Effector memory CD4-positive, alpha-beta T cell (primary cell): ENCODE measurements around the gene MARK1.

Source experiments
- DNase-seq, 3 donors: peaks; one replicate each; pipeline ENCODE4 v3.0.0-alpha.2; 2020
- H3K27ac ChIP-seq: 2 replicates; pipeline ENCODE4 v1.7.0; 2013; ENCODE audit warnings: mild to moderate bottlenecking, low read length, moderate library complexity; ENCODE audit not compliant: insufficient read depth, poor library complexity, severe bottlenecking
- H3K27me3 ChIP-seq: replicated peaks from 2 replicates; pipeline ENCODE4 v1.7.0; 2013; ENCODE audit warnings: mild to moderate bottlenecking, low read length; ENCODE audit not compliant: insufficient read depth, control insufficient read depth, poor library complexity, severe bottlenecking
- H3K36me3 ChIP-seq: 2 replicates; pipeline ENCODE4 v1.7.0; 2013; ENCODE audit warnings: mild to moderate bottlenecking, low read length, moderate library complexity; ENCODE audit not compliant: control insufficient read depth, insufficient read depth
- H3K4me1 ChIP-seq: 2 replicates; pipeline ENCODE4 v1.7.0; 2013; ENCODE audit warnings: low read length, mild to moderate bottlenecking; ENCODE audit not compliant: control insufficient read depth, insufficient read depth, poor library complexity, severe bottlenecking
- H3K4me3 ChIP-seq: 2 replicates; pipeline ENCODE4 v1.7.0; 2013; ENCODE audit warnings: low read length, low read depth, mild to moderate bottlenecking; ENCODE audit not compliant: insufficient read depth, poor library complexity, severe bottlenecking
- H3K9me3 ChIP-seq: 2 replicates; pipeline ENCODE4 v1.7.0; 2013; ENCODE audit warnings: mild to moderate bottlenecking, low read length, moderate library complexity; ENCODE audit not compliant: control insufficient read depth

The MARK1 gene

DNA sequence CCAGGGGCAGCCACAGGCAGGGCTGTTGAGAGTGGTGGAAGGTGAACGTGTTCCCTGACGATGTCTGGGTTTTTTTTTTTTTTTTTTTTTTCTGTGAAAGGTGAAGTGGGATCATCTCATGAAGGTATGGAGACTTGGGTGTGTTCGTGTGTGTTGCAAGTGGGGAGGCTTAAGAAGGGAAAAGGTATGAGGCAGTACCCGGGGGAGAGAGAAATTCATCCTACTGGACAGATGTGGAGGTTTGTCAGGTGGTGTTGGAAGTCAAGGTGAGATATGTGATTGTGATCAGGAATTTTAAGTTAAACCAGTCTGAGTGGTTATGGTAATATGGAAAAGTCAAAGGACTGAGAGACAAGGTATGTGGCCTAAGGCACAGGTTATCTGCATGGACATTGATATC, 167.5 kb downstream of the MARK1 start:
- no peaks in the 10 kb centered on the region for H3K36me3 ChIP-seq
- no peak overlapping the region for H3K4me3 ChIP-seq
- no peak for DNase-seq
- H3K27me3 ChIP-seq, result no peaks in the 10 kb centered on the region
- H3K4me1 ChIP-seq, result peaks cover 9% of the 10 kb centered on the region
- H3K9me3 ChIP-seq, result no peaks in the 10 kb centered on the region
- H3K27ac ChIP-seq, result no peak overlapping the region

DNA sequence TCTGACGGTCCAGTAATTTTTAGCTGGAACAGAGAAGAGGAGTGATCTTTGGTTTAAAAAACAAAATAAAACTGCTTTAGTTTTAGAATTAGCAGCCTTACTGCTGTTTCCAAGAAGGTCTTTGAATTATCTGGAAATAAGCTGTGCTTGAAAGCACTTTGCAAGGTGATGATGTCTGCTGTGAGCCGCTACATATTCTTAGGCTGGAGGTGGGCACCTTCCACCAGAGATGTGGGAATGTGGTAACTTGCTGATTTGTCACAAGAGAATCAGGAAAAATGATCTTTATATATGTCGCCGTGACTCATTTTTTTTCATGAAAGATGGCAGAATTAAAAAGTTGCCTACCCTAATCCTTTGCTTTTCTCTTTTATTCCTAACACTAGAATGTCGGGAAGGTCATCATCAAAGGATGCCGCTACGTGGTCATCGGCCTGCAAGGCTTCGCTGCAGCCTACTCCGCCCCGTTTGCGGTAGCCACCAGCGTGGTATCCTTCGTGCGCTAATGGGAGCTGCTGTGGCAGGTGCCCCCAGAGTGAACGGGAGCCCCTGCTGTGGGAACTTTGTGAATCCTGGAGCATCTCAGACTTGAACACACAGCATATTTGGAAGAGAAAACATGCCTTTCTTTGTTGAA, 168.4 kb downstream of the MARK1 start:
- H3K4me3 ChIP-seq, result no peak overlapping the region
- no peaks in the 10 kb centered on the region for H3K27me3 ChIP-seq
- H3K27ac ChIP-seq, result no peak overlapping the region
- no peak for DNase-seq
- H3K4me1 ChIP-seq, result peaks cover under 1% of the 10 kb centered on the region
- H3K36me3 ChIP-seq, result no peaks in the 10 kb centered on the region
- no peaks in the 10 kb centered on the region for H3K9me3 ChIP-seq

DNA sequence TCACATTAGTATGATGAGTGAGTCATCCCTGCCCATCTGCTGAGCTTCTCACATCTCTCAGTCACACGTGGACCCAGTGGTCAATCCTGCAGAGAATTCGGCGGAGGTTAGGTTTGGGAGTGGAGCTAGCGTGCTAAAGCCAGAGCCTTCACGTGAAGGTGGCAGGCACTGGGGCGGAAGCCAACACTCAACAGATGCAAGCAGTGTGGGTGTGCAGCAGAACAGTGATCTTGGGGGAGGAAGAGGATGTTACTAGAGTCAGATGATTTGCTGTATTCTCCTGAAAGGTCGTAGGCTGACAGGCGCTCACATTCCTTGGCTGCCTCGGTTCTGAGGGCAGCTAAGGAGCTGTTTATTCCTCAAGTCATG, 168.9 kb downstream of the MARK1 start:
- DNase-seq, result no peak

DNA sequence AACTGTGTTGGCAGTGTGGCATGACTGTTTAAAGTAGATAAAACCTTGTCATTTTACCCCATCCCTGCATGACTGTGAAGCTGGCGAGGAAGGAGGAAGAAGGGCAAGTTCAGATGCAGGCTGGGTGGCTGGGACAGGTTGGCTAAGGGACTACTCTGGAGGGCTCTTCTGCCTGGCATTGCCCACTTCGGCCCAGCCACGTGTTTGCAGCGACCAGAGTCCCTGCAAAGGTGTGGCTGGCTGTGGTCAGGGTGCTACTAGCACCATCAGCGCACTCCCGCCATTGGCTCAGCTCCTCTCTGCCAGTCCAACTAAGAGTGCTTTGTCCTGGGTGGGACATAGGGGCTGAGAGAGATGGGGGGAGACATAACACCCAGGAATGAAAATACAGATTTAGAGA, 169.4 kb downstream of the MARK1 start:
- no peak for DNase-seq
- H3K4me3 ChIP-seq, result no peak overlapping the region
- no peaks in the 10 kb centered on the region for H3K36me3 ChIP-seq
- no peaks in the 10 kb centered on the region for H3K9me3 ChIP-seq
- H3K27ac ChIP-seq, result no peak overlapping the region
- no peaks in the 10 kb centered on the region for H3K27me3 ChIP-seq
- no peaks in the 10 kb centered on the region for H3K4me1 ChIP-seq

More for the DNA sequence above, 168.9 kb downstream of the MARK1 start:
- Histone ChIP-seq H3K9me3 (no peaks in the 10 kb centered on the region), H3K4me1 (no peaks in the 10 kb centered on the region), H3K4me3 (no peak overlapping the region), H3K27me3 (no peaks in the 10 kb centered on the region), H3K27ac (no peak overlapping the region), H3K36me3 (no peaks in the 10 kb centered on the region)

DNA sequence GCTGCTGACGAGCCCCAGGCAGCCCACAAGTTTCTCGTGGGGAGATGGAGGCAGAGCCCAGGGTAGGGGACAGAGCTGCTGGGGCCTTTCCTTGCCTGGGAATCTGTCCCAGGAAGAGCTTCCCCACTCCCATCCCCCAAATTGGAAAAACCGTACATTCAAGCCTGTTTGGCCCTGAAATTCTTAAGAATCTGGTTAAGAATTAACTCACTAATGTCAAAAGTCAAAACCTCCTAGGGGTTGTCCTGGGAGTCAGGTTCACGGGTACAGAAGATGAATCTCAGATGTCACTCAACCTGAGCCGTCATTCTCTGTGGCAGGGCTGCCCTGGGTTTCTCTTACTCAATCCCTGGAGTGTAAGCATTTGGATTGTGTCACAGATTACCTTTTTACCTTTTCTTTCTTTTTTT, 170.7 kb downstream of the MARK1 start:
- H3K4me3 ChIP-seq, result no peak overlapping the region
- H3K4me1 ChIP-seq, result no peaks in the 10 kb centered on the region
- no peaks in the 10 kb centered on the region for H3K9me3 ChIP-seq
- DNase-seq, result no peak
- no peaks in the 10 kb centered on the region for H3K27me3 ChIP-seq
- no peaks in the 10 kb centered on the region for H3K36me3 ChIP-seq
- H3K27ac ChIP-seq, result no peak overlapping the region

DNA sequence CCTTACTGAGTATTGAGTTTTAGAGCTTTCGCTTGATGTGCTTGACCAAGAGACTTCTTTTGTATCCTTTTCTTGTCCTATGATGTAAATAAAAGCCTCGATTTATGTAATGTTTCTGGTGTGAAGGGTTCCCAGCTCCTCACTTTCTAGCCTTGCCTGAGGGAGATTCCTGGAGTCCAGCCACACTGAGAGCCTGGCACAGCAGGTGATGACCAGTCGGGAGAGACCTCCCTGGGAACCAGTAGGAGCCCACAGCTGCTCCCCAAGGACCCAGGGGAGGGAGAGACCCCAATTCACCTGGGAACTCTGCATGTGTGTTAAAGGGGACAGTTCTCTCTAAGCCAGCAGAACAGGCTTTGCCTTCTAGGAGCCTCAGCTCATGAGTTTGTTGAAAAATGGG, 171.1 kb downstream of the MARK1 start:
- Histone ChIP-seq H3K4me1 (no peaks in the 10 kb centered on the region), H3K9me3 (no peaks in the 10 kb centered on the region), H3K36me3 (no peaks in the 10 kb centered on the region), H3K27me3 (no peaks in the 10 kb centered on the region), H3K4me3 (no peak overlapping the region), H3K27ac (no peak overlapping the region)
- DNase-seq, result no peak

DNA sequence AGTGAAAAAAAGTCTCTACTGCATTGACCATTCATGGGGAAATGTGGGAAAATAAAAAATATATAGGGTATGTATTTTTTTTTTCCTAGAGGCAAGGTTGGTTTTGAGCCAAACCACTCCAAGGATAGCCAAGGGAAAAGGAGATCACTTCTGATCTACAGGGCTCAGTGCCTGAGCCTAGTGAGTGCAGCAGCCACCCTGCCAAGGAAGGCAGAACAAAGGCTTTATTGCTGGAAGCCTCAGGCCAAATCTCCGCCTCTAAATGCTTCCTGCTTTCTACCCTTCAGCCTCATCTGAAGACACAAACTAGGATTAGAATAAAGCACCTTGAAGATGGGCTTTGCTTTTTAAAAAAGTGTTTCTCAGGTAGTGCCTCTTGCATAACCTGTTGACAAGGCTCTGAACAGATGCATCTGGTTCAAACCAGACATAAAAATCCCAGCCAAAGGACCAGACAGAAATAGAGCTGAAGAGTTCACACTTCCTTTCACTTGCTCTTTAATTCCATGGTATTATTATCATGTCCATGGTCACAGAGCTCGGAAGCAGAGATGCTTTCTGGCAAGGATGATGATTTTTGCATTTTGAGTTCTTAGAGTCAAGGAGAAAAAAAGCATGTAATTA, 172.7 kb downstream of the MARK1 start:
- Histone ChIP-seq H3K4me1 (no peaks in the 10 kb centered on the region), H3K27ac (no peak overlapping the region), H3K36me3 (no peaks in the 10 kb centered on the region), H3K9me3 (no peaks in the 10 kb centered on the region), H3K4me3 (no peak overlapping the region), H3K27me3 (no peaks in the 10 kb centered on the region)
- DNase-seq, result no peak

DNA sequence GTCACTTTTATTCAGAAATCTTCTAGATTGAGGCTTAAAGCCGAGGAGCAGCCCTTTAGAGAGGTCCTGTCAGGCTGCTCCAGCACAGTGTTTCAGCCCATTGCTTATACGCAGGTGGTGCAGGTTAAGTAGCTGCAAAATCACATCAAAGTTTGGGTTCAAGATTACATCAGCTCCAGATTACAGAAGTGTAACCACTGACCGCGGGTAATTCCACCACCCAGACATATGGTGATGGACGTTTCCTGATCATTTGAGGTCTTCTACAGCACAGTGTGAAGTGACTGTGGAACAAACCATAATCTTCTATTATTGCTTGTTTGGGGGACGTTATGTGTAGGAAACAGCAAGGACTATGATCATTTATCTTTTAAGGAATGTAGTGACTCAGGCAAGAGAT, 174.0 kb downstream of the MARK1 start:
- Histone ChIP-seq H3K4me3 (no peak overlapping the region), H3K27ac (no peak overlapping the region), H3K9me3 (no peaks in the 10 kb centered on the region), H3K36me3 (no peaks in the 10 kb centered on the region), H3K27me3 (no peaks in the 10 kb centered on the region), H3K4me1 (no peaks in the 10 kb centered on the region)
- DNase-seq, result no peak

DNA sequence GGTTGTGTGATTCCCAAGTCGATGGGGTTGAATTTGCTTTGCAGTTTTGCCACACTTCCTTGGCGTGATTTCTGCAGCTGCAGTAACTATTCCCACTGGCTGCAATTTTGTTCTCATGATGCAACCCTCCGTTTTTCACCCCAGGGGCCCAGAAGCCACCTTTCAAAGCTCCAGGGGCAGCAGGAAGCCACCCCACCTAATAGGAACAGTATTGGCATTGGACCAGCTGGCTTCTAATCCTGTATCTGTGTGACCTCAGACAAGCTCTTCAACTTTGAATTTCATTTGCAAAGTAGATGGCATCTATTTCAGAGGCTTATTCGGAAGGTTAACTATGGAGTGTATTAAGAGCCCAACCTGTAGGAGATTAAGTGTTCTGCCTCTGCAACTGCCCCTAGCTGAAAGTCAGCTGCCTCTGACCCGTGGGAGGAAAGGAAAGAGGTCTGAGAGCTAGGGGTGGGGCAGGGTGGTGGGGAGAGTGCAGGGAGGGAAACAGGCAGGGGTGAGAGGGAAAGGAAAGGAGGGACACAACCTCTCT, 174.9 kb downstream of the MARK1 start:
- Histone ChIP-seq H3K27me3 (no peaks in the 10 kb centered on the region), H3K36me3 (no peaks in the 10 kb centered on the region), H3K4me1 (no peaks in the 10 kb centered on the region), H3K9me3 (no peaks in the 10 kb centered on the region), H3K4me3 (no peak overlapping the region), H3K27ac (no peak overlapping the region)
- DNase-seq, result no peak

DNA sequence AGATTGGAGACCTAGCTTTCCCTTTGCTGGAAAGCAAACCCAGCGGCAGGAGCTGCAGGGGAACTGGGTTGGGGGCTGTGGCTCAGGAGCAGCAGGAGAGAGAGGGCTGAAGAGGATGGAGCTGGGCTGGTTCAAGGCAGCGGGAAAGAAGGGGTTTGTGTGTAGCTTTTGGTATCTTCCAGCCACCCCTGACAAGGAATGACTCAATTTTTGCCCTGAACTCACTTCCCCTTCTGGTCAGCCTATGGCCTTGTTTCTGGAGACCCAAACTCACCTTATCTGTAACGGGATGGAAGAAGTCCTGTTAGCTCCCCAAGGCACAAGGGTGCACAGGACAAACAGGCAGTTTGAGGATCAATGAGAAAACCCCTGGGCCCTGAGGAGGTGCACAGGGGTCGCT, 175.4 kb downstream of the MARK1 start:
- Histone ChIP-seq H3K4me3 (no peak overlapping the region), H3K36me3 (no peaks in the 10 kb centered on the region), H3K9me3 (no peaks in the 10 kb centered on the region), H3K27me3 (no peaks in the 10 kb centered on the region), H3K4me1 (no peaks in the 10 kb centered on the region), H3K27ac (no peak overlapping the region)
- no peak for DNase-seq
